ENCODE data around the gene ABHD2.
A peak's percentile ranks its signal among the peaks of the same experiment; 100 is the strongest.
"Not testable (repeated sequence)": the region's sequence is repeated elsewhere in the genome, so short reads cannot be mapped to it uniquely, and the experiment has no call there.

ABHD2 gene

GRCh38 chr15:89231832-89232231 lies 143.6 kb downstream of the ABHD2 start:
- H3K4me3 ChIP-seq (ENCODE audit: low read length): no peak overlapping the region
- TF ChIP-seq CTCF (IDR thresholded peaks at IDR 0.05; ENCODE audit: low read depth, low read length): no peak
- no peak for TF ChIP-seq EZH2phosphoT487 (IDR thresholded peaks at IDR 0.05; ENCODE audit: low read depth)
- peaks cover 16% of the 10 kb centered on the region; the same call in 1 of the 2 replicates for H3K27me3 ChIP-seq (ENCODE audit: low read depth, low read length)
- no peak overlapping the region for H3K4me2 ChIP-seq (ENCODE audit: low read length)
- H3K27ac ChIP-seq (ENCODE audit: low read length): no peak overlapping the region
- H3K4me1 ChIP-seq (ENCODE audit: low read length): no peaks in the 10 kb centered on the region
- H3K9me3 ChIP-seq (ENCODE audit: insufficient read depth, low read length): no peaks in the 10 kb centered on the region
- H4K20me1 ChIP-seq (ENCODE audit: insufficient read depth, low read length): no peaks in the 10 kb centered on the region
- no peaks in the 10 kb centered on the region for H3K36me3 ChIP-seq (replicated peaks; ENCODE audit: low read depth, low read length)
- no peak overlapping the region for H3K9ac ChIP-seq (ENCODE audit: low read length)
- no peaks in the 10 kb centered on the region for H3K79me2 ChIP-seq (ENCODE audit: low read length)
- H2AFZ ChIP-seq (ENCODE audit: low read depth, low read length): no peak overlapping the region

DNA sequence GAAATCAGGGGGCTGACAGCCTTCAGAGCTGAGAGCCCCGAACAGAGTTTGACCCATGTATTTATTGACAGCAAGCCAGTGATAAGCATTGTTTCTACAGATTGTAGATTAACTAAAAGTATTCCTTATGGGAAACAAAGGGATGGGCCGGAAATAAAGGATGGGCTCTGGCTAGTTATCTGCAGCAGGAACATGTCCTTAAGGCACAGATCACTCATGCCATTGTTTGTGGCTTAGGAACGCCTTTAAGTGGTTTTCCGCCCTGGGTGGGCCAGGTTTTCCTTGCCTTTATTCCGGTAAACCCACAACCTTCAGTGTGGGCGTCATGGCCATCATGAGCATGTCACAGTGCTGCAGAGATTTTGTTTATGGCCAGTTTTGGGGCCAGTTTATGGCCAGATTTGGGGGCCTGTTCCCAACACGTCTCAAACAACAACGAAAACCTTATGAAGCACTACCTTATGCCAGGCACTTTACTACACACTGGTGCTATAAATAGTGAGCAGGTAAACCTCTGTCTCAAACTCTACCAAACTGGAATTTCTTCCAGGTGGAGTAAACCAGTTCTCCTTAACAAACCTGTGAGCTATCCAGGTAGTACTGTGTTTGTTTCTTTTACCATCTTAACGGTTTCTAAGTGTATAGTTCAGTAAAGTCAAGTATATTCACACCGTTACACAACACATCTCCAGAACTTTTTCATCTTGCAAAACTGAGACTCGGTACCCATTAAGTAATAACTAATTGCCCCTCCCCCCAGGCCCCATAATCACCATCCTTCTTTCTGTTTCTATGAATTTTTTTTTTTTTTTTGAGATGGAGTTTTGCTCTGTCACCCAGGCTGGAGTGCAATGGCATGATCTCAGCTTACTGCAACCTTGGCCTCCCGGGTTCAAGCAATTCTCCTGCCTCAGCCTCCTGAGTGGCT lies 151.9 kb downstream of the ABHD2 start:
- not testable (repeated sequence) for H3K4me1 ChIP-seq (ENCODE audit: low read length); H2AFZ ChIP-seq (ENCODE audit: low read depth, low read length); H3K4me2 ChIP-seq (ENCODE audit: low read length); H4K20me1 ChIP-seq (ENCODE audit: insufficient read depth, low read length); H3K9ac ChIP-seq (ENCODE audit: low read length); H3K36me3 ChIP-seq (replicated peaks; ENCODE audit: low read depth, low read length); H3K4me3 ChIP-seq (ENCODE audit: low read length); H3K9me3 ChIP-seq (ENCODE audit: insufficient read depth, low read length); H3K27ac ChIP-seq (ENCODE audit: low read length); H3K27me3 ChIP-seq (ENCODE audit: low read depth, low read length)
- peaks cover 12% of the 10 kb centered on the region for H3K79me2 ChIP-seq (ENCODE audit: low read length)

DNA sequence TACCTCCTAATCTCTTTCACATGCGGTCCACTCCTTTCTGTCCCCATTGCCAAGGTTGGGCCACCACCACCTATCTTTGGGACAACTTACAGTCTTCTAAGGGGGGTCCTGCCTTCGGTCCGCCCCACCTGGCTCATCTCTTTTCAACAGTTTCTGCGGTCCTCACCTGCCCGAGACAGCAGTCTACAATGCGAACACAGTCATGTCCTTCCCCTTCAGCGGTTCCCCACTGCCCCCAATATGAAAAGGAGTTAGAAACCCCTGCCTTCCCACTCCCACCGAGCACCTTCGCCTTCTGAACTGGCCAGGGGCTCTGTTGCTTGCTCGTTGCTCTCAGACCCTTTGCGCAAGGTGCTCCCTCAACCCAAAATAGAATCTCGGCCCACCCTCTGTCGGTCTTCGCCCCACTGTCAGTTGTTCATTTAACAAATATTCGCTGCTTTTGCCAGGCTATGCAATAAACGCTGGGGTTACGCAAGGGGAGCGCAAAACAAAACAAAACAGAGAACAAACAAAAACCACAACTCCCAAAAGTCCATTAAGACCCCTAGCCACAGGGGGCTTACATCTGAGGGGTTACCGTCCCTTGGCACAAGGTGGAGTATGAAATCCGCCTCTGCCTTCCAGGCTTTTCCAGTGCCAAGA lies 154.9 kb downstream of the ABHD2 start:
- H3K9ac ChIP-seq (ENCODE audit: low read length): peak overlapping the region; percentile 88
- H3K79me2 ChIP-seq (ENCODE audit: low read length): peaks cover 40% of the 10 kb centered on the region
- no peaks in the 10 kb centered on the region for H3K27me3 ChIP-seq (ENCODE audit: low read depth, low read length)
- peaks cover 20% of the 10 kb centered on the region for H3K36me3 ChIP-seq (replicated peaks; ENCODE audit: low read depth, low read length)
- H3K4me2 ChIP-seq (ENCODE audit: low read length): peak overlapping the region; percentile 85
- peaks cover 11% of the 10 kb centered on the region for H4K20me1 ChIP-seq (ENCODE audit: insufficient read depth, low read length)
- H3K9me3 ChIP-seq (ENCODE audit: insufficient read depth, low read length): no peaks in the 10 kb centered on the region
- peak overlapping the region; percentile 86 for H3K4me3 ChIP-seq (ENCODE audit: low read length)
- H3K27ac ChIP-seq (ENCODE audit: low read length): no peak overlapping the region
- TF ChIP-seq EZH2phosphoT487 (IDR thresholded peaks at IDR 0.05; ENCODE audit: low read depth) (no peak), CTCF (IDR thresholded peaks at IDR 0.05; ENCODE audit: low read depth, low read length) (no peak)
- H2AFZ ChIP-seq (ENCODE audit: low read depth, low read length): peak overlapping the region; percentile 95
- H3K4me1 ChIP-seq (ENCODE audit: low read length): peaks cover 18% of the 10 kb centered on the region

DNA sequence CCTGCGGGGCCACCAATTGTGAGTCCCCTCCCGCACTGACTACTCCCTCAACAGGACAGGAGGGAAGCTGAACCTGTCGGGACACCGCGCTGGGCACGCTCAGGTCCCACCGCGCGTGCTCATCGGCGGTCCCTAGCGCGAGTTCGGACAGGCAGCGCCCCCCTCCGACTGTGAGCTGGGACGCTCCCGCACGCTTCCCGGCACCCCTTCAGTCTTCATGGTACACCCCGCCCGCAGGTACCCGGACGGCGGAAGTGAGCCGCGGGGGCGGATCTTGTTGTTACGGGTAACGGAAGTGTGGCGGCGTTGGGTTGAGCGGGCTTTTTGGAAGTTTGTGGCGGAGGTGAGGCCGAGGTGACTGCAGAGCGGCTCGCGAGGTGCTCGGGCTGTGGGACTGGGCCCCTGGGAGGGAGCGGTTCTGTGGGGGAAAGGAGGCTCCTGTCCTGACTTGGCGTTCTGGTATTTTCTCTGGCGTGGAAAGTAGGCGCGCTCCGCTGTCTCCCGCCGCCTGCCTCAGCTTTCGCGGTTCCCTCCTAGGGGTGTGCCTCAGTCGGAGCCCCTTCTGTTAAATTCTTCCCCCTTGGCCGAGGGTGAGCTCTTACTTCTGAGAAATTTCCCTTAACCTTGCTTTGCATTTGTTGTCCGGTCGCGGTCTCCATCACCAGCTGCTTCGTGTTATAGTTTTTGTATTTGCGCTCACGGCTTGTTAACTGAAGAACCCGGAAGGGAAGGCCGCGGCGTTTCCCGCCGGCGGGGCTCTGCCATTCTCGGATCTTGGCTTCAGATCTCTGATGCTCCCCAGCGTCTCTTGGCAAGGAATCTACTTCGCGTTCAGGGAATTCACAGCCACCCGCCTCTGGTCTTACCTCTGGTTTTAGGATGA lies 155.7 kb downstream of the ABHD2 start, which contains the start of gene FANCI:
FANCI (plus strand) TSS at position 289 of the 883 bp plus-strand sequence. CDS start 3,669 bp downstream, outside the sequence.
- Histone ChIP-seq H3K9me3 (ENCODE audit: insufficient read depth, low read length) (no peaks in the 10 kb centered on the region), H3K4me3 (ENCODE audit: low read length) (peak within 1 kb of the TSS; percentile 86), H3K4me1 (ENCODE audit: low read length) (peaks cover 18% of the 10 kb centered on the region), H4K20me1 (ENCODE audit: insufficient read depth, low read length) (peaks cover 11% of the 10 kb centered on the region), H3K9ac (ENCODE audit: low read length) (peak within 1 kb of the TSS; percentile 88), H3K4me2 (ENCODE audit: low read length) (peak within 1 kb of the TSS; percentile 85), H3K79me2 (ENCODE audit: low read length) (peaks cover 45% of the 10 kb centered on the region), H3K27me3 (ENCODE audit: low read depth, low read length) (no peaks in the 10 kb centered on the region), H2AFZ (ENCODE audit: low read depth, low read length) (peak within 1 kb of the TSS; percentile 95), H3K27ac (ENCODE audit: low read length) (peak within 1 kb of the TSS; percentile 83), H3K36me3 (replicated peaks; ENCODE audit: low read depth, low read length) (peaks cover 28% of the 10 kb centered on the region)
- TF ChIP-seq EZH2phosphoT487 (IDR thresholded peaks at IDR 0.05; ENCODE audit: low read depth) (no peak), CTCF (IDR thresholded peaks at IDR 0.05; ENCODE audit: low read depth, low read length) (peak; percentile 75)

Measured in OCI-LY3 (cell line).